HEK293 (cell line): ENCODE measurements around the gene MSH5.
A peak's percentile ranks its signal among the peaks of the same experiment; 100 is the strongest.

Source experiments
- CTCF ChIA-PET: fragments of 350-600 bp; formaldehyde crosslinking; extraction: SDS; loops from one replicate; lab custom pipeline; 2021; ENCODE audit warnings: antibody characterized with exemption; lab: Yijun Ruan, JAX
- POLR2A ChIA-PET: fragments of 300-600 bp; formaldehyde crosslinking; extraction: SDS; loops from one replicate; lab custom pipeline; 2020; ENCODE audit warnings: antibody characterized with exemption, inconsistent platforms; lab: Yijun Ruan, JAX
- H3K27ac ChIP-seq: fragments of 200-500 bp; sonication (Bioruptor generic); 2 replicates; pipeline ENCODE4 v1.5.1; 2014; ENCODE audit warnings: low read depth, low read length, control low read depth, inconsistent platforms; ENCODE audit errors: extremely low read depth
- H3K36me3 ChIP-seq, 2 experiments: fragments of 200-500 bp in 1 of 2; sonication (Bioruptor generic) in 1 of 2; 1 replicate in 1 of 2; 2 replicates in 1 of 2; pipeline ENCODE4 v1.5.1; 2014 to 2017; ENCODE audit warnings: inconsistent platforms in 2 of 2, low read length in 2 of 2; ENCODE audit not compliant: control insufficient read depth in 2 of 2, insufficient read depth in 1 of 2
- H3K4me1 ChIP-seq: fragments of 200-500 bp; sonication (Bioruptor generic); 2 replicates; pipeline ENCODE4 v1.5.1; 2014; ENCODE audit warnings: mild to moderate bottlenecking, low read length, inconsistent platforms; ENCODE audit not compliant: control insufficient read depth, insufficient read depth
- H3K4me3 ChIP-seq: 2 replicates; pipeline ENCODE4 v1.5.1; 2011; ENCODE audit warnings: low read depth, mild to moderate bottlenecking, control low read depth, low read length, moderate library complexity
- H3K9me3 ChIP-seq: fragments of 200-500 bp; sonication (Bioruptor generic); 2 replicates; pipeline ENCODE4 v1.5.1; 2014; ENCODE audit warnings: low read depth, low read length, inconsistent platforms; ENCODE audit not compliant: control insufficient read depth, insufficient read depth
- KLF16 ChIP-seq: fragments of 450-650 bp; formaldehyde crosslinking; IDR thresholded peaks from 2 replicates; pipeline ENCODE4 v1.5.1; 2017; ENCODE audit warnings: missing biosample characterization, missing genetic modification characterization
- KLF17 ChIP-seq: fragments of 450-650 bp; formaldehyde crosslinking; IDR thresholded peaks from 2 replicates; pipeline ENCODE4 v1.5.1; 2016; ENCODE audit warnings: missing biosample characterization, missing genetic modification characterization
- SALL2 ChIP-seq: fragments of 450-650 bp; formaldehyde crosslinking; IDR thresholded peaks from 2 replicates; pipeline ENCODE4 v1.5.0; 2017; ENCODE audit warnings: missing biosample characterization, mild to moderate bottlenecking, missing genetic modification characterization, borderline replicate concordance
- SCRT2 ChIP-seq: fragments of 450-650 bp; formaldehyde crosslinking; IDR thresholded peaks from 2 replicates; pipeline ENCODE4 v1.5.1; 2016; ENCODE audit warnings: missing biosample characterization, missing genetic modification characterization
- TCF7L2 ChIP-seq: IDR thresholded peaks from 2 replicates; pipeline ENCODE4 v1.6.1; 2011; ENCODE audit warnings: low read depth, mild to moderate bottlenecking, inconsistent platforms, low read length, moderate library complexity, borderline replicate concordance
- TSHZ1 ChIP-seq: fragments of 450-650 bp; formaldehyde crosslinking; IDR thresholded peaks from 2 replicates; pipeline ENCODE4 v1.5.1; 2016; ENCODE audit warnings: missing biosample characterization, missing genetic modification characterization, borderline replicate concordance
- ZBTB20 ChIP-seq: fragments of 450-650 bp; formaldehyde crosslinking; IDR thresholded peaks from 2 replicates; pipeline ENCODE4 v1.5.1; 2016; ENCODE audit warnings: missing biosample characterization, missing genetic modification characterization
- ZIC2 ChIP-seq: fragments of 450-650 bp; formaldehyde crosslinking; IDR thresholded peaks from 2 replicates; pipeline ENCODE4 v1.5.1; 2016; ENCODE audit warnings: missing biosample characterization, missing genetic modification characterization
- ZNF184 ChIP-seq: fragments of 450-650 bp; IDR thresholded peaks from 2 replicates; pipeline ENCODE4 v1.5.1; 2018; ENCODE audit warnings: missing biosample characterization, mild to moderate bottlenecking, missing genetic modification characterization
- ZNF280D ChIP-seq: fragments of 450-650 bp; formaldehyde crosslinking; IDR thresholded peaks from 2 replicates; pipeline ENCODE4 v1.5.1; 2016; ENCODE audit warnings: missing biosample characterization, missing genetic modification characterization
- ZNF354C ChIP-seq: fragments of 450-650 bp; formaldehyde crosslinking; IDR thresholded peaks from 2 replicates; pipeline ENCODE4 v1.5.1; 2016; ENCODE audit warnings: missing biosample characterization, missing genetic modification characterization, low read depth, borderline replicate concordance
- ZNF366 ChIP-seq: fragments of 450-650 bp; formaldehyde crosslinking; conservative IDR thresholded peaks from 2 replicates; pipeline ENCODE4 v1.5.1; 2016; ENCODE audit warnings: missing biosample characterization, missing genetic modification characterization
- ZNF391 ChIP-seq: fragments of 450-650 bp; formaldehyde crosslinking; IDR thresholded peaks from 2 replicates; pipeline ENCODE4 v1.5.1; 2016; ENCODE audit warnings: low read depth, missing biosample characterization, missing genetic modification characterization, borderline replicate concordance
- ZNF404 ChIP-seq: fragments of 450-650 bp; formaldehyde crosslinking; IDR thresholded peaks from 2 replicates; pipeline ENCODE4 v1.5.1; 2017; ENCODE audit warnings: missing biosample characterization, missing genetic modification characterization
- ZNF449 ChIP-seq: fragments of 450-650 bp; formaldehyde crosslinking; IDR thresholded peaks from 2 replicates; pipeline ENCODE4 v1.5.1; 2017; ENCODE audit warnings: missing biosample characterization, mild to moderate bottlenecking, missing genetic modification characterization, moderate library complexity
- ZNF596 ChIP-seq: fragments of 450-650 bp; IDR thresholded peaks from 2 replicates; pipeline ENCODE4 v1.5.0; 2018; ENCODE audit warnings: missing biosample characterization, mild to moderate bottlenecking, missing genetic modification characterization, moderate library complexity
- ZNF624 ChIP-seq: fragments of 450-650 bp; formaldehyde crosslinking; IDR thresholded peaks from 2 replicates; pipeline ENCODE4 v1.5.1; 2017; ENCODE audit warnings: missing biosample characterization, missing genetic modification characterization
- ZNF629 ChIP-seq: fragments of 450-650 bp; formaldehyde crosslinking; IDR thresholded peaks from 2 replicates; pipeline ENCODE4 v1.5.1; 2017; ENCODE audit warnings: missing biosample characterization, missing genetic modification characterization
- ZNF639 ChIP-seq: fragments of 450-650 bp; formaldehyde crosslinking; IDR thresholded peaks from 2 replicates; pipeline ENCODE4 v1.5.1; 2016; ENCODE audit warnings: missing biosample characterization, missing genetic modification characterization
- ZNF670 ChIP-seq: fragments of 450-650 bp; formaldehyde crosslinking; IDR thresholded peaks from 2 replicates; pipeline ENCODE4 v1.5.1; 2016; ENCODE audit warnings: missing biosample characterization, missing genetic modification characterization, low read depth
- ZSCAN18 ChIP-seq: fragments of 450-650 bp; formaldehyde crosslinking; IDR thresholded peaks from 2 replicates; pipeline ENCODE4 v1.5.1; 2016; ENCODE audit warnings: missing biosample characterization, missing genetic modification characterization
- ZSCAN5A ChIP-seq: fragments of 450-650 bp; formaldehyde crosslinking; IDR thresholded peaks from 2 replicates; pipeline ENCODE4 v1.5.1; 2016; ENCODE audit warnings: missing biosample characterization, missing genetic modification characterization

The MSH5 gene

GRCh38 chr6:31806470-31807272 is 66.9 kb downstream of the MSH5 start, which contains the start of gene LSM2:
LSM2 (minus strand) TSS chr6:31806966; CDS start chr6:31806757, 209 bp downstream.
- POLR2A ChIA-PET: interaction anchor here (0.6 to 4.8 kb wide), 37 partner anchors 8 to 275 kb away, joined by 3 to 187 read pairs (median 7); partner anchors contain the start of genes ABHD16A, BAG6, C6orf47 and CLIC1
- H3K36me3 ChIP-seq: peaks cover 17 to 27% of the 10 kb centered on the region in 2 experiments; a peak in 2 of 3 replicates
- CTCF ChIA-PET: interaction anchor here (0.6 to 5.0 kb wide), 21 partner anchors 10 to 616 kb away, joined by 3 to 55 read pairs (median 4); partner anchors contain the start of genes DDAH2, HSPA1B and VARS1
- H3K9me3 ChIP-seq: no peaks in the 10 kb centered on the region
- H3K27ac ChIP-seq: peak within 1 kb of the TSS; percentile 65
- H3K4me1 ChIP-seq: no peaks in the 10 kb centered on the region
- peak within 1 kb of the TSS; percentile 91 for H3K4me3 ChIP-seq
- TF ChIP-seq ZNF391 (tag by site-specific recombination) (0 out of 2 replicates have a peak, but pooled peaks have one; percentile 47), ZNF629 (tag by site-specific recombination) (peak; percentile 96), SCRT2 (tag by site-specific recombination) (no peak), ZSCAN18 (tag by site-specific recombination) (no peak), ZNF280D (no peak), ZNF404 (no peak), KLF17 (peak; percentile 50; the same call in 1 of the 2 replicates), ZNF639 (tag by site-specific recombination) (0 out of 2 replicates have a peak, but pooled peaks have one; percentile 27), KLF16 (tag by site-specific recombination) (0 out of 2 replicates have a peak, but pooled peaks have one; percentile 32), ZNF366 (tag by site-specific recombination) (peak; percentile 70), ZIC2 (peak; percentile 97), ZNF184 (tag by site-specific recombination) (no peak; the same call in 1 of the 2 replicates), ZNF670 (tag by site-specific recombination) (no peak), ZNF624 (tag by site-specific recombination) (no peak), ZNF449 (tag by site-specific recombination) (no peak), ZNF354C (tag by site-specific recombination) (no peak), ZSCAN5A (tag by site-specific recombination) (no peak), ZNF596 (no peak), SALL2 (tag by site-specific recombination) (no peak), TSHZ1 (tag by site-specific recombination) (no peak), TCF7L2 (no peak), ZBTB20 (peak; percentile 60; the same call in 1 of the 2 replicates)
